CD4-positive, alpha-beta T cell treated with Interleukin-1 beta for 1 hour (primary cell): ENCODE results near the gene OPRD1.
"Not testable (repeated sequence)": the region's sequence is repeated elsewhere in the genome, so short reads cannot be mapped to it uniquely, and the experiment has no call there.

Experiments used
- DNase-seq, 2 donors: peaks; one replicate each; pipeline ENCODE4 v3.0.0-alpha.2; 2020 to 2022

Gene OPRD1

DNA sequence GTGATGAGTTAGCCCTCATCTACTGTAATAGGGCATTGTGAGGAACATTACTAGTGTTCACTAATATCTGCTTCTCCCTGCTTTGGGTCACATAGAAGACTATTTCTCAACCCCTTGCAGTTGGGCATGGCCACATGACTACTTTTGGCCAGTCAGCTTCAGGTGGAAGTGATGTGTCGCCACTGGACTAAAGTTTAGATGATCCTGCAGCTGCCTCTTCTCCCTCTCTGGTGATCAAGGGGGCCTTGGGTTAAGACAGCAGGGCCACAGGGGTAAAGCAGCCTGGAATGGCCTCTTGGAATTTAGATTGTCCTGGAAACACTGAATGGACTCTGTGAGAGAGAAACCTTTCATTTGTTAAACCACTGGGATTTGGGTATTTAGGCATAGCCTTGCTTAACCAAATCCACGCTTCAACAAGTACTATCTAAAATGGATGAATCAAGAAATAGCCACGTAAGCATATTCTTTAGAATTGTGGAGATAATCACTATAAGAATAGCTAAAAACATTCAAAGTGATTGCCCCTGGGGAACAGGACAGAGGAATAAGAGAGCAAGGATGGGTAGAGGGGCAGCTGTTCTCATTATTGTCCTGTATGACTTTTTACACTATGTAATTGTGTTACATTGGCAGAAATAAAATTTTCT lies 41.2 kb downstream of the OPRD1 start:
- no peak for DNase-seq

DNA sequence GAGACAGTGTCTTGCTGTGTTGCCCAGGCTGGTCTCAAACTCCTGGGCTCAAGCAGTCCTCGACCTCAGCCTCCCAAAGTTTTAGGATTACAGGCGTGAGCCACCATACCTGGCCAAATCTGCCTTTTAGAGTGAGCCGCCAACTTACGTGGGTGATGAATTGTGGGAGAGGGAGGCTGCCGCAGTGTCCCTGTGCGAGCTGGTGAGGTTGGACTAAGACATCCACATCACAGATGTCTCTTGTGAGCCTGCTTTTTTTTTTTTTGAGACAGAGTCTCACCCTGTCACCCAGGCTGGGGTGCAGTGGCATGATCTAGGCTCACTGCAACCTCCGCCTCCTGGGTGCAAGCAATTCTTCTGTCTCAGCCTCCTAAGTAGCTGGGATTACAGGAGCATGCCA lies 42.4 kb downstream of the OPRD1 start:
- not testable (repeated sequence) for DNase-seq

DNA sequence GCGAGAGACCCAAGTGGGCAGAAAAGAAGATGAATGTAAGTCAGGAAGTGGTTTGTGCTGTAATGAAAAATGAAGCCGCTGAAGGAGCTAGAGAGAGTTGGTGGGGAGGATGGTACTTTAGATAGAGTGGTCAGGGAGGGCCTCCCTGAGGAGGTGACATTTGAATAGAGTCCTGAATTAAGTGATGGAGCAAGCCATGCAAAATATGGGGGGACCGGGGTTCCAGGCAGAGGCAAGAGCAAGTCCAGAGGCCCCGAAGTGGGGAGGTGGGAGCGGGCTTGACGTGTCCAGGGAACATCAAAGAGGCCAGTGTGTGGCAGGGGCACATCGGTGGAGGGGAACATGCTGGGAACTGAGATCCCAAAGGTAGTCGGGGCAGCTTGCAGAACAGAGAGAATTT lies 43.1 kb downstream of the OPRD1 start:
- no peak for DNase-seq

DNA sequence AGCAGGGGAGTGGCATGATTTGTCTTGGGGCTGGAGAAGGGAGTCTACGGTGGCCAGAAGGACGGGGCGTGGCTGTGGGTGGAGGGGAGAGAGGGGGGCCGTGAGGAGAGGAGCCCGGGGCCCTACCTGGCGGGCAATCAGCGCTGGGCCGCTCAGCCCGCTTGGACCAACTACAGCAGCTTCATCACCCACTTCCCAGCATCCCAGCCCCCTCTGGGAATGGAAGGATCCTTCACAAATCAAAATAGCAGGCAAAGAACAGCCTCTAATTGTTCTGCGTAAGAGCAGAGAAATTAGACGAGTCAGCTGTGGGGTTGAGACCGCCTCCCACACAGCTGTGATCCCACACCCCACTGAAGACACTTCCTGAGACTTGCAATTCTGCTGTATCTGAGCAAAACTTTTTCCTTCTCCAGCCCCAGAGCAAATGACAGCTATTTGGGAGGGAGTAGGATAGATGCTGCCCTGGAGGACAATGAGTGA lies 43.5 kb downstream of the OPRD1 start:
- no peak for DNase-seq

DNA sequence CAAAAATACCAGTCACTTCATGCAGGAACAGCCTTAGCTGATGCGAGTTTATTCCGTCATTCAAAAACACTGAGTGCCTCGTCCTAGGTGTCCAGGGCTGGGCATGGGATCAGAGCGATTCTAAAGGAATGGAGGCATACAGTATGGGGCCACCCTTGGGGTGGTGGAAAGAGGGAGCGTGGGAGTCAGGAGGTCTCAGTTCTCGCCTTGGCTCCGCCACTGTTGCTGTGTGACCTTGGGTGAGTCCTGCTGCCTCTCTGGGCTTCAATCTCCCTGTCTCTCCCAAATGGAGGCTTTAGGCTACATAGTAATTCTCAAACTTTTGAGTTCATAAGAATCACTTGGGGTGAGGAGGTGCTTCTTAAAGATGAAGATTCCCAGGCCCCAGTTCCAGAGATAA lies 44.0 kb downstream of the OPRD1 start:
- no peak for DNase-seq

DNA sequence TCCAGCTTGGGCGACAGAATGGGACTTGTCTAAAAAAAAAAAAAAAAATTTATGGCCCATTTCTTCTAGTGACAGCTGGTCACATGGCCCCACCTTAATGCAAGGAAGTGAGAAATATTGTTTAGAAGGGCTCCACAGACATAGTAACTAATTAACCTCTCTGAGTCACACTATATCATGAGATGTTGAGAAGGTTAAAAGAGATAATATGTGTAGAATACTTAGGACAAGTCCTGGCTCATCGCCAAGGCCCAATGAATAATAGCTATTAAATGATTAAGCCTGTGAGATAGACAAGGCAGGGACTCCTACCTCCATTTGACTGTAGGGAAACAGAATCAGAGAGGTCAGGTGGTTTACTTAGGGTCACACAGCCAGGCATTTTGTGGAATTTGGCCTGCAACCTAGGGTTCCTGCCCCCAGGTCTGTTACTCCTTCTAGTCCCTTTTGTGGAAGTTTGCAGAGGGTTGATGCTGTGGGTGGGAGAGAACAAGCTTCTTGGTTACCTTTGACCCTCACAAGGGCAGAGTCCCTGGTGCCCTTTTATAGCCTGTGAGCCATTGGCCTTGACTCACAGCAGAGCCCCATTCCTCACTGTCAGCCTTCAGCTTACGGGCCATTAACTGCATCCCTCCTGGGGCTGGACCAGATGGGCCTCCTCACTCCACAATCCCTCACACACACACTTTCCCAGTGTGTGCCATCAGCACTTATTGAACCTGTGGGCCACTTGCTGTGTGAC lies 48.5 kb downstream of the OPRD1 start:
- DNase-seq = no peak

DNA sequence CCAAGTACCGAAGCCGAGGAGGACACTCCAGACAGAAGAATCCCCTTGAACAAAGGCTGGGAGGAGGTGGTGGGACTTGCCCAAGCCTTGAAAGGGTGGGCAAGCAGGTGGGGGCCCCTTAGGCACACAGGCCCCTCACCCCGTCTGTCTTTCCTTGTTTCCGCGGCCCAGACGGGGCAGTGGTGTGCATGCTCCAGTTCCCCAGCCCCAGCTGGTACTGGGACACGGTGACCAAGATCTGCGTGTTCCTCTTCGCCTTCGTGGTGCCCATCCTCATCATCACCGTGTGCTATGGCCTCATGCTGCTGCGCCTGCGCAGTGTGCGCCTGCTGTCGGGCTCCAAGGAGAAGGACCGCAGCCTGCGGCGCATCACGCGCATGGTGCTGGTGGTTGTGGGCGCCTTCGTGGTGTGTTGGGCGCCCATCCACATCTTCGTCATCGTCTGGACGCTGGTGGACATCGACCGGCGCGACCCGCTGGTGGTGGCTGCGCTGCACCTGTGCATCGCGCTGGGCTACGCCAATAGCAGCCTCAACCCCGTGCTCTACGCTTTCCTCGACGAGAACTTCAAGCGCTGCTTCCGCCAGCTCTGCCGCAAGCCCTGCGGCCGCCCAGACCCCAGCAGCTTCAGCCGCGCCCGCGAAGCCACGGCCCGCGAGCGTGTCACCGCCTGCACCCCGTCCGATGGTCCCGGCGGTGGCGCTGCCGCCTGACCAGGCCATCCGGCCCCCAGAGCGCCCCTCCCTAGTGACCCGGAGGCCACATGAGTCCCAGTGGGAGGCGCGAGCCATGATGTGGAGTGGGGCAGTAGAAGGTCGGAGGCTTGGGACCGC lies 50.8 kb downstream of the OPRD1 start:
- DNase-seq = no peak

DNA sequence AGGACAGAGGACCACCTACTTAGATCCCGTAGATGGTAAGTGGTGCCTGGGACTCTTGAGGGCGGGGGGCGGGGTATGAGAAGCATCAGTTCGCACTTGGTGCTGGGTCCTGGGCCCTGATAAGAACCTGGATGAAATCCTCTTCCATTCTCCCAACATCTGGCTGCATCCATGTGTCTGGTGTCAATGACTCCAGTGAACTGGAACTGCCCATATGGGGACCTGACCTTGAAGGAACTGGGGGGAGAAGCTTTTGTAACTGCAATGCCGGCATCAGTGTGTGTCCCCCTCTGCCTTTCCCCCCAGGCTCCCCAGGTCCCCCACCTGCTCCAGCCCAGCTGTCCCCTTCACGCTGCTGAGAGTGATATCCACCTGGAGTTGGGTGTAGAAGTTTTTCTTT lies 52.7 kb downstream of the OPRD1 start:
- DNase-seq = no peak

DNA sequence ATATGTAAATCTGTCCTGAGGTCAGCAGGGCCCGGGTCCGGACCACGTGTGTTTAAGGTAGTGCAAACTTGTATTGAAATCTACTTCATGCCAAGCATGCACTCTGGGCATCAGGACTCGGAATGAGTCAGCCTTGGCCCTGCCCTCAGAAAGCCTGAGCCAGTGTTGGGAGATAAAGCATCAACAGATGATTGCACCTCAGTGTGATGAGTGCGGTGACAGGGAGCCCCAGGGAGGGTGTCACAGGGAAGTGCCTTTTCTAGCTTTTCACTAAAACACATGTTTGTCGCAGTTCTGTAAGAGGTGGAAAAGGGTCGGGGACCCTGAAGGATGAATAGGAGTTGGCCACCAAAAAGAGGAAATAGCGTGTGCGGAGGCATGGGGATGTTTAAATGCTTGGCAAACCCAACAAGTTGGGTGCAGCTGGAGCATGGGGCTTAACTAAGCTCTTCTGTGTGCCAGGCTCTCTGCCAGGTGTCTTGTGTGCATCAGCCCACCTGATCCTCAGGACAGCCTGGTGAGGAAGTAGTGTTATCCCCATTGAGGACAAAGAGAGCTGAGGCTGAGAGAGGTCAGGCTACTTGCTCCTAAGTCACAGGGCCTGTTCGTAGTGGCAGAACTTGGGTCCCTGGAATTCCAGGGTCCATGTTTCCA lies 54.2 kb downstream of the OPRD1 start:
- no peak for DNase-seq

DNA sequence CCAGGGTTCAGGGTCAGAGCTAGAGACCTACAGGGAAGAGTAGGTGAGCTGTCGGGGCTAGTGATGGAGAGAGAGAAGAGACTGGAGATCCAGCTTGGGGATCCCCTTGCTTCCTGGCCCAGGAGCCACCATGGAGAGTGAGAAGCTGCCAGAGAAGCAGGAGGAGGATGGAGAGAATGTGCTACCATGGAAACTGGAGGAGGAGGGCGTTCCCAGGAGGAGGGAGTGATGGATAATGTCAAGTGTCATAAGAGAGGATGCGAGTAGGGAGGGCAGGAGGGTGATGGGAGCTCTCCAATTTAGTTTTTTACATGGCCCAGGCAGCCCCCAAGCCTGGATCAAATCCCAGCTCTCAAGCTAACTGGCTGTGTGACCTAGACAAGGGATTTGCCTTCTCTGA lies 55.9 kb downstream of the OPRD1 start:
- DNase-seq = no peak

DNA sequence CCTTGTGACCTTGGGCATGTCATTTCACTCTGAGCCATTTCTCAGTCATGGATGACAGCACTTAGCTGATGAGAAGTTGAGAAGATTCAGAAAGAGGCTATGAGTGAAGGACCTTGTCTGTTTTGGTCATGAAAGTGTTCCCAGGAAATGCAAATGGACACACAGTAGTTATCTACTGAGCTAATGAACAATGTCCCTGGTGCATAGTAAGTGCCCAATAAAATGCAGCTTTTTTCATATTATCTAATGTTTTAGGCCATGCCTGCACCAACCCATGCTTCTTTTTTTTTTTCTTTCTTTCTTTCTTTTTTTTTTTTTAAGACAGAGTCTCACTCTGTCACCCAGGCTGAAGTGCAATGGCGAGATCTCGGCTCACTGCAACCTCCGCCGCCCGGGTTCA lies 58.0 kb downstream of the OPRD1 start:
- no peak for DNase-seq

DNA sequence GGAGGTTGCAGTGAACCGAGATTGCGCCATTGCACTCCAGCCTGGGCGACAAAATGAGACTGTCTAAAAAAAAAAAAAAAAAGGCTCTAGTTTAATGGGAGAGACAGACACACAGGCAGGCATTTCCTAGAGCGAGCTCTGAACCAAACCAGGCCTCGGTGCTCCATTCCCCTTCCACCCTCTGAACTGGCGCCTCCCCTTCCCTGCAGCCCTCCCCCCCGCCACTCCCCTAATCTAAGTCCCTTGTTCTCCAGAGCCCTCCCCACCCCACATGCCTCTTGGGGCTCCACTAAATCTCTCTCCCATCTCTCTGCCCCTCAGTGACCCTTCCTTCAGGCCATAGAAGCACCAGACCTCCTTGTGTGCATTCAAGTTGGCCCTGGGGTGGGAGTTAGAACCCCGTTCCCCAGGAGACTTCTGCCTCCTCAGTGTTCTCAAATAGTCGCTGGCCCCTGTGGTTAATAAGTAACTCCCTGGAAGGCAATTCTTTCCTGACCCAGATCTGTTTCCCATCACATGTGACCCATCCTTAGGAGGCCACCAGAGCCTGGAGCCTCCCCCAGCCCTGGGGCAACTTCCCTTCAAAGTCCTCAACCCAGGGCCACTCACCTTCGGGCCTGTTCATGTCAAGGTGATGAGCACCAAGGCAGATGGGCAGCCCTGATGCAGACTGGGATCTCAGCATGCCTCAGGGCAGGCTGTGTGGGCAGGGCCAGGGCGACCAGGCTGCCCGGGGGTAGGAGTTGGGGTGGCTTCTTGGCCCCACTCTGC lies 59.8 kb downstream of the OPRD1 start:
- DNase-seq = no peak

DNA sequence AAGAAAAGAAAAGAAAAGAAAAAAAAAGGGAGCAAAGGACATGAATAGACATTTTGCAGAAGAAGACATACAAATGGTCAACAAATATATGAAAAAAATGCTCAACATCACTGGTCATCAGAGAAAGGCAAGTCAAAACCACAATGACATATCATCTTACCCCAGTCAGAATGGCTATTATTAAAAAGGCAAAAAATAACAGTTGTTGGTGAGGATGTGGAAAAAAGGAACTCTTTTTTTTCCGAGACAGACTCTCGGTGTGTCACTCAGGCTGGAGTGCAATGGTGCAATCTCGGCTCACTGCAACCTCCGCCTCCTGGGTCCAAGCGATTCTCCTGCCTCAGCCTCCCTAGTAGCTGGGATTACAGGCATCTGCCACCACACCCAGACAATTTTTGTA lies 63.2 kb downstream of the OPRD1 start:
- peak in 1 of 2 donors; percentile 11 for DNase-seq

DNA sequence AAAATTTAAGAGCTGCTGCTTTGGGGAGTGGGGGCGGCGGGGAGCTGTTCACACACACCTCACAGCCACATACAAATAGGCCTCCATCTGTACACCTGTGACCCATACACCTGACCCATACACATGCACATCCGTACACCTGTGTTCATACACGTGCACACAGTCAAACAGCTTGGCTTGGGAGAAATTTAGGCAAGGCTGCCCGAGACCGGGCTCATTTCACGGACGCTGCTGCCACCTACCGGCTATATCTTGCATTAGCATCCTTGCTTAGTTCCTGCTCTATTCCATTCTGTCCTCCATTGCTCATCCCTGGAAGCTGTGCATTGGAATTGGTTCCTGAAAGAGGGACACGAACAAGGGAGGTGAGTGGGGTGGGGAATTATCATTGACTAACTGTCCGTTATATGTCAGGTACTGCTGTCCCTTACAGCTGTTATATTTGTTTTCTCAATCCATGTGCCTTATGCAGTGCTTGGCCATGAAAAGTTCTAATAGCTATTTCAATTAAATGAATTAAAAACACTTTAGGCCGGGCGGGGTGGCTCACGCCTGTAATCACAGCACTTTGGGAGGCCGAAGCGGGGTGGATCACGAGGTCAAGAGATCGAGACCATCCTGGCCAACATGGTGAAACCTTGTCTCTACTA lies 65.3 kb downstream of the OPRD1 start:
- peak; percentile 73 to 78 for DNase-seq

DNA sequence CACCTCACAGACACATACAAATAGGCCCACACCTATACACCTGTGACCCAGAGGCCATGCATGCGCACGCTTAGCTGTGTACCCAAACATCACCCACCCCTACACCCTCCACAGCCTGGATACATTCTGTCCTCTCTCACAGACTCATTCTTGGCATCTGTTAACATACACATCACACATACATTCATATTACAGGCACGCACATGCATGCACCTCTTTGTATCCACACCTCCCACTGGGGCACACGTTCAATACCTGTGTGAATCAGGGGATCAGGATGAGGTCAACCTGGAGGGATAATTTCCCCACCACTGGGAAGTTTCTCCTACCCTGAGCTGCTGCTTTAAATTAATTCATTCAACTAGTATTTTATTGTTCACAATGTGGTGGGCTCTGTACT lies 66.8 kb downstream of the OPRD1 start:
- DNase-seq = no peak

DNA sequence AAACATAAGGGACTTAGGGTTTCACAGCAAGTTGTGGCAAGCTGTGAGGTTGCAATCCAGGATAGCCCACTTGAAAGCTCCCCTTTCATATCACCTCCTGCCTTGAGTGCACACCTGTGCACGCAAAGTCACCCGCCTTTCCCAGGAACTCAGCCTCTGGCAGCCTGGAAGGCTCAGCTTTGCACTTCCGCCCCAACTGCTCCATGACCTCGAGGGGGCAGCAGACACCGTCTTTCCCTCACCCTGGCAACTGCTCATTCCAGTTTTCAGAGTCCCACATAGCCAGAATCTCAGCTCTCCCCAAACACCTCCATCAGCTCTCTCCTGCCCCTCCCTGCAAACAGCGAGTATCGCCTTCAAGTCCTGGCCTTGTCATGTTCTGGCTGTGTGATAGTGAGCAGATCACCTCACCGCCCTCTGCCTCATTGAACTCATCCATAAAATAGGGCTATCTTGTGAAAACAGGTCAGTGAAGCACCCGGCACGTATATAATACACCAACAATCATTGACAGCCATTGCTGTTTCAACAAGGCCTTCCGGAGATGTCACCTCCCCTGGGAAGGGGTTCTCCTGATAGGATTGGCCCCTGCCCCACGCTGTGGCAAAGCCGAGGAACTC lies 70.1 kb downstream of the OPRD1 start:
- peak; percentile 77 to 80 for DNase-seq

DNA sequence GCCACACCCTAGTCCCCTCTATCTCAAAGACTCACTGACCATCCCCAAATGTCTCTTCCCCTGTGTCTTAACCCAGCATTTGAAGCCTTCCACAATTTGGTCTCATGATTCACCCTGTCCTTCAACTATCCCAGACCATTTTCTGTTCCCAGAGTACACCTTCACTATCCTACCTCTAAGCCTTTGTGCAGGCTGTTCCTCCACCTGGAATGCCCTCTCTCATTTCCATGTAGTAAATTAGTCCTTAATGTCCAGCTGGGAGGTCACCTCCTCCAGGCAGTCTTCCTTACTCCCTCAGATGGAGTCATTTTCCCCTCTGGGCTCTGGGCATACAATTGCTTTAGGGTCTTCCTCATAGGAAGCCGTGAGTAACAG lies 71.3 kb downstream of the OPRD1 start:
- no peak for DNase-seq

DNA sequence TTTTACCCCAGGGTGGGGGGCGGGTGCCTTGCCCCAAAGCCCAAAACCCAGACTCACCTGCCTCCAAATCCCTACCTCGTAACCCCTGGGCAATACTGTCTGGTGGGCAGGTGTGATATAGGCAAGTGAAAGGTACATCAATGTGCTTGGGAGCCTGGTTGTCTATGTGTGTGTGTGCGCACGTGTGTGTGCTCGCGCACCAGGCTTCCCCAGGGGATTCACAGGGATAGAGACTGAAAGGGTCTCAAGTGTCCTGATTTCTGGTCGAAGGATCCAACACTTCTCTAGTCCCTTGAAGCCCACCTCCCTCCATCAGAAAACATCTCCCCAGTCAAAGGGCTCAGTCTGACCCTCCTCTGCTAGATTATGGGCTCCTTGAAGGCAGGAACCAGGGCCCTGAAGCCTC lies 73.5 kb downstream of the OPRD1 start:
- no peak for DNase-seq

DNA sequence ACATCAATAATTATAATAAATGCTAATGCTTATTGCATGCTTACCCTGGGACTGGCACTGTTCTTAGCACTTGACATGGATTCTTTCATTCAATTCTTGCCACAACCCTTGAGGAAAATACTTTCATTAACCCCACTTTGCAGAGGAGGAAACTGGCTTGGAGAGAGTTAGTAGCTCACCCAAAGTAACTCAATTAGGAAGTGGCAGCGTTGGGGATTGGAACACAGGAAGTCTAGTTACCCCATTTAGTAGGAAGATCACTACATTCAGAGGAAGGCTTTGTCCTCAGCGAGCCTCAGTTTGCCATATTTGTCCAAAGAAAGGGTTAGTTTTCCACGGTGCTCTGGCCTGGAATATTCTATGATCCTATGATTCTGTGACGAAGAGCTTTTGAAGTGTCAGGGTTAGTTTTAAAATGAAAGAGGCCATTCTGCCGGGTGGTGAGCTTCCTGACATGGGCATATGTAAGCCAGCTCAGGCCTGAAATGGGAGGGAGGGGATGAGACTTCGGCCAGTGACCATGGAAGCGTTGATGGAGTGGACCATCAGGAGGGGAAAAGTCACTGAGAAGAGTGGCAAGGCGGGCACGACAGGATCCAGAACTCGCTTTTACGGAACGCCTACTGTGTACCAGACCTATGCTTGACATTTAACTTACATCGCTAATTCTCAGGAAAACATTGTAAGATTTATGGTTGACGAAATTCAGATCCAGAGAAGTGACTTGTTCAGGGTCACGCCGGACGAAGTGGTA lies 74.2 kb downstream of the OPRD1 start:
- DNase-seq = no peak

DNA sequence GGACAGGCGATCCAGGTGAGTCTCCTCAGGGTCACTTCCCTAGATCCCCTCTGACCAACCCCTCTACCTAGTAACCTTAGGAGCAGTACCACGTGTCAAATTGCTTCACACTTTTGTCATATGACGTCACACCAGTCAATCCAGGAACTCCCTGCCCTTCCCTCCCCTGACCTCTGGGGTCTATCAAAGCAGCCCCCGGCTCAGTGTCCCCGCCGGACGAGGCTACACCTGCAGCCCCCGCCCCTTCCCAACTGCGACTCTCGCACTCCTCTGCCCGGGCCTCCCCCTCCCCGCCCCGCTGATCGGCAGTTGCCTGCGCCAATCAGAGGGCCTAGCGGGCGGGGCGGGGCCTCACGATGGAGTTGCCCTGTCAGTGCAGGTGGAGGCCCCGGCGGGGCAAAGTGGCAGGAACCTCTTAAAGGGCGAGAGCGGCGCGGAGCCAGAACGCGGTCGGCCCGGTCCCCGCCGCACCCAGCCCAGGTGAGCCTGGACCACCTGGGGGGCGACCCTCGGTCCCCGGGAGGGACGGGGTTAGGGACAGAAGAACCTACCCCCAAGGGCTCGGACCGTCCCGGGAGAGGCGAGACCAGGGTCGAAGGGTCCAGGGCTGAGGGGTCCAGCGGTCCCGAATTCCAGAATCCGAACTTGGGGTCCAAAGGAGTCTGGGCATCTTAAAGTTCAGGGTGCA lies 74.9 kb downstream of the OPRD1 start:
- peak; percentile 92 for DNase-seq
